ENCODE results near the gene ARHGEF26.

Gene ARHGEF26

GRCh38 chr3:154197751-154198150 is 76.6 kb downstream of the ARHGEF26 start:
- no peak for DNase-seq (ENCODE audit: low spot score)

- no peak for DNase-seq (ENCODE audit: low spot score)
Measured at GRCh38 chr3:154209499-154209898, 88.3 kb downstream of the ARHGEF26 start.

- no peak for DNase-seq (ENCODE audit: low spot score)
Measured at GRCh38 chr3:154210986-154211385, 89.8 kb downstream of the ARHGEF26 start.

- no peak for DNase-seq (ENCODE audit: low spot score)
Measured at GRCh38 chr3:154214306-154214705, 93.1 kb downstream of the ARHGEF26 start.

GRCh38 chr3:154217671-154218070 is 96.5 kb downstream of the ARHGEF26 start:
- DNase-seq (ENCODE audit: low spot score) = no peak

- DNase-seq (ENCODE audit: low spot score) = no peak
Measured at GRCh38 chr3:154218728-154219127, 97.5 kb downstream of the ARHGEF26 start.

- no peak for DNase-seq (ENCODE audit: low spot score)
Measured at GRCh38 chr3:154220462-154220861, 99.3 kb downstream of the ARHGEF26 start.

GRCh38 chr3:154223519-154223918 is 102.3 kb downstream of the ARHGEF26 start:
- DNase-seq (ENCODE audit: low spot score) = no peak

GRCh38 chr3:154224366-154224765 is 103.2 kb downstream of the ARHGEF26 start:
- no peak for DNase-seq (ENCODE audit: low spot score)

GRCh38 chr3:154224866-154225265 is 103.7 kb downstream of the ARHGEF26 start:
- DNase-seq (ENCODE audit: low spot score) = no peak

- no peak for DNase-seq (ENCODE audit: low spot score)
Measured at GRCh38 chr3:154225536-154225935, 104.3 kb downstream of the ARHGEF26 start.

GRCh38 chr3:154227531-154227930 is 106.3 kb downstream of the ARHGEF26 start:
- DNase-seq (ENCODE audit: low spot score) = no peak

- DNase-seq (ENCODE audit: low spot score) = no peak
Measured at GRCh38 chr3:154228561-154229216, 107.5 kb downstream of the ARHGEF26 start.

- DNase-seq (ENCODE audit: low spot score) = no peak
Measured at GRCh38 chr3:154229217-154229590, 108.0 kb downstream of the ARHGEF26 start.

GRCh38 chr3:154235330-154235729 is 114.1 kb downstream of the ARHGEF26 start:
- DNase-seq (ENCODE audit: low spot score) = no peak

GRCh38 chr3:154236331-154236730 is 115.1 kb downstream of the ARHGEF26 start:
- no peak for DNase-seq (ENCODE audit: low spot score)

GRCh38 chr3:154240235-154240634 is 119.0 kb downstream of the ARHGEF26 start:
- DNase-seq (ENCODE audit: low spot score) = no peak

GRCh38 chr3:154241496-154241895 is 120.3 kb downstream of the ARHGEF26 start:
- DNase-seq (ENCODE audit: low spot score) = no peak

- no peak for DNase-seq (ENCODE audit: low spot score)
Measured at GRCh38 chr3:154242766-154243165, 121.6 kb downstream of the ARHGEF26 start.

GRCh38 chr3:154243353-154243752 is 122.2 kb downstream of the ARHGEF26 start:
- DNase-seq (ENCODE audit: low spot score) = peak; percentile 11

- peak; percentile 17 for DNase-seq (ENCODE audit: low spot score)
Measured at GRCh38 chr3:154244644-154245043, 123.5 kb downstream of the ARHGEF26 start.

GRCh38 chr3:154247806-154248415 is 126.7 kb downstream of the ARHGEF26 start:
- no peak for DNase-seq (ENCODE audit: low spot score)

GRCh38 chr3:154250291-154250690 is 129.1 kb downstream of the ARHGEF26 start:
- no peak for DNase-seq (ENCODE audit: low spot score)

- no peak for DNase-seq (ENCODE audit: low spot score)
Measured at GRCh38 chr3:154251610-154252009, 130.4 kb downstream of the ARHGEF26 start.

All from hepatic stellate cell (primary cell).